HFFc6 (cell line): ENCODE data around the gene CDH13. TPM values are rescaled to one million over a fixed set of nuclear protein-coding genes. Genes with fewer than 3 reads are reported as not detected.

Experiments used
- DNase-seq: peaks from one replicate; pipeline ENCODE4 v3.0.0-alpha.2; 2018
- H3K27ac Mint-ChIP-seq: 2 replicates; pipeline ENCODE4 v1.8.0; 2020; ENCODE audit warnings: mild to moderate bottlenecking, mixed read lengths
- H3K27me3 Mint-ChIP-seq: 2 replicates; pipeline ENCODE4 v1.8.0; 2021; ENCODE audit warnings: mild to moderate bottlenecking, moderate library complexity, mixed read lengths; ENCODE audit not compliant: insufficient read depth
- H3K36me3 Mint-ChIP-seq: 2 replicates; pipeline ENCODE4 v1.8.0; 2021; ENCODE audit warnings: low read depth, mixed read lengths
- H3K4me1 Mint-ChIP-seq: 2 replicates; pipeline ENCODE4 v1.8.0; 2020; ENCODE audit warnings: low read depth, mixed read lengths
- H3K4me3 Mint-ChIP-seq: 2 replicates; pipeline ENCODE4 v1.8.0; 2020; ENCODE audit warnings: mild to moderate bottlenecking, moderate library complexity, mixed read lengths
- H3K9me3 Mint-ChIP-seq: 2 replicates; pipeline ENCODE4 v1.8.0; 2020; ENCODE audit warnings: mild to moderate bottlenecking, mixed read lengths
- CTCF ChIP-seq: fragments of 200-600 bp; sonication (generic); IDR thresholded peaks from 2 replicates; pipeline ENCODE4 v1.5.0; 2021; ENCODE audit warnings: antibody characterized with exemption, mild to moderate bottlenecking
- total RNA-seq, 6 experiments: library from RNA; stranded (reverse); fragmentation: NEBNext Ultra II Directional; extraction: Animal tissue kit (Norgen Biotek cat#: 25700); gene quantifications; 2 replicates in 1 of 6; 3 replicates in 5 of 6; pipeline ENCODE4 v1.2.3, GENCODE V29; 2021

CDH13 gene
- total RNA-seq, 6 experiments from 2014 or later: 3.6 to 14.7 (median 4.7) TPM

DNA sequence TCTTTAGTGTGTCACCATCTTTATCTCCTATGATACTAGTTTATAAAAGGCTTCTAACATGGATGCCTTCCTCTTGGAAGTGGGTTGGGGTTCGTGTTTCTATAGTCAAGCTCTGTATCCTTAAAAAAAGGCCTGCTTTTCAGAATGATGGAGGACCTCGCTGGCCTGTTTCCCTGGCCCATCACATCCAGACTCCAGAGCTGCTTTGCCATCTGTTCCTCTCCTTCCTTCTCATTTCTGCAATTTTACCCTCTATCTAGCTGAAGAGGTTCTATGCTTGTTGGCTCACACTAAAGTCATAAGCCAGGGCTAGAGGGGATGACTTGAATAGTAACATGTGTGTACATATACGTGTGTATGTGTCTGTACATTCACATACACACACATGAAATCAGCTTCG is 730.2 kb downstream of the CDH13 start:
- Mint-ChIP-seq H3K4me1 (no peaks in the 10 kb centered on the region; the same call in 1 of the 2 replicates), H3K27me3 (no peaks in the 10 kb centered on the region; the same call in 1 of the 2 replicates), H3K9me3 (peaks cover 6% of the 10 kb centered on the region; the same call in 1 of the 2 replicates), H3K27ac (no peak overlapping the region), H3K4me3 (no peak overlapping the region), H3K36me3 (no peaks in the 10 kb centered on the region)
- no peak for DNase-seq
- TF ChIP-seq CTCF: no peak

DNA sequence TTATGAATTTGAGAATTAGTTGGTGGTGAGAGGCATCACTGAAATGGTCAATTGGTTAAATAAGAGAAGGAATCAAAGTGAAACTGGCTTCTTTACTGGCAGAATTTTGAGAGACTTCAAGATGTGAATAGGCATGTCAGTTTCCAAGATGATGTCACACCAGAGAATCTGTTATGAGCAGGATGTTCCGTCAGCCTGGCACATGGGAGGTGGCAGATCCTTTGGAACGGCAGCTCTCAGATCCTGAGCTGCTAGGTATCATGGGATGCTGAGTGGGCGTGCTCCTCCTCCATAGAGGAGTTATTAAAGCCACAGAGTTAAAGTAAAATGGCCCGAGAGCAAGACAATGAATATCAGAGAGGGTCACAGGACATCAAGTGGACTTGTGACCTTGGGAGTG is 736.8 kb downstream of the CDH13 start:
- Mint-ChIP-seq H3K4me3 (no peak overlapping the region), H3K27ac (no peak overlapping the region), H3K27me3 (no peaks in the 10 kb centered on the region), H3K9me3 (peaks cover 19% of the 10 kb centered on the region), H3K36me3 (no peaks in the 10 kb centered on the region), H3K4me1 (no peaks in the 10 kb centered on the region)
- DNase-seq: no peak
- no peak for TF ChIP-seq CTCF

GRCh38 chr16:83365166-83365565 is 738.4 kb downstream of the CDH13 start:
- H3K27ac Mint-ChIP-seq: no peak overlapping the region
- H3K27me3 Mint-ChIP-seq: no peaks in the 10 kb centered on the region
- DNase-seq: no peak
- H3K4me3 Mint-ChIP-seq: no peak overlapping the region
- H3K36me3 Mint-ChIP-seq: 0 out of 2 replicates have a peak, but pooled peaks cover 4% of the 10 kb centered on the region
- no peaks in the 10 kb centered on the region for H3K4me1 Mint-ChIP-seq
- TF ChIP-seq CTCF: no peak
- peaks cover 26% of the 10 kb centered on the region for H3K9me3 Mint-ChIP-seq

- 0 out of 2 replicates have a peak, but pooled peaks cover 4% of the 10 kb centered on the region for H3K36me3 Mint-ChIP-seq
- DNase-seq: no peak
- no peak for TF ChIP-seq CTCF
- no peaks in the 10 kb centered on the region for H3K4me1 Mint-ChIP-seq
- H3K27ac Mint-ChIP-seq: no peak overlapping the region
- H3K4me3 Mint-ChIP-seq: no peak overlapping the region
- H3K9me3 Mint-ChIP-seq: peaks cover 31% of the 10 kb centered on the region
- no peaks in the 10 kb centered on the region for H3K27me3 Mint-ChIP-seq
Measured at GRCh38 chr16:83366228-83366627, 739.5 kb downstream of the CDH13 start.

DNA sequence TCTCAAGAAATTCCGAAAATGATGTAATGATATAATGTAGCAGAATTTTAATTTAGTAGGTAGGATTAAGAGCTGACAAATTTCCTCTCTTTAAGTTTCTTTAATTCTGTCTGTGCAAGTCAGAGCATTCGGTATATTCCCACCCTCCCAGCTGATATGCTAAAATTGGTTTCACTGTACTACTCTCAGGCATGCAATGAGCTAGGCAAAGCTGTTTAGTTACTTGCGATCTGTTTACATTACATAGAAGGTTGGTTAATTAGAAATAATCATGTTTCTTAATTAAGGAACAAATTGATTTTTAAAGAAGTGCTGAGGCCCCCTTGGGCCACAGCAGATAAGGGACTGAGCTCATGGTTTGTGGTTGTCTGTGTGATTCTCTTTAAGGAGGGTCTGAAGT is 748.2 kb downstream of the CDH13 start:
- Mint-ChIP-seq H3K36me3 (no peaks in the 10 kb centered on the region; the same call in 1 of the 2 replicates), H3K27me3 (peaks cover 1% of the 10 kb centered on the region; the same call in 1 of the 2 replicates), H3K9me3 (peaks cover 15% of the 10 kb centered on the region), H3K4me3 (no peak overlapping the region), H3K27ac (no peak overlapping the region), H3K4me1 (no peaks in the 10 kb centered on the region)
- DNase-seq: no peak
- no peak for TF ChIP-seq CTCF

- Mint-ChIP-seq H3K4me3 (no peak overlapping the region), H3K27ac (no peak overlapping the region), H3K4me1 (no peaks in the 10 kb centered on the region; the same call in 1 of the 2 replicates), H3K27me3 (no peaks in the 10 kb centered on the region; the same call in 1 of the 2 replicates), H3K9me3 (peaks cover 29% of the 10 kb centered on the region), H3K36me3 (no peaks in the 10 kb centered on the region; the same call in 1 of the 2 replicates)
- no peak for DNase-seq
- TF ChIP-seq CTCF: no peak
Measured at GRCh38 chr16:83389751-83390150, 763.0 kb downstream of the CDH13 start.
